Heart left ventricle (tissue), 16 donors: Measurements from ENCODE around the gene CLDND1. TPM values are rescaled to one million over a fixed set of nuclear protein-coding genes. Genes with fewer than 3 reads are reported as not detected.
"Not testable (repeated sequence)": the region's sequence is repeated elsewhere in the genome, so short reads cannot be mapped to it uniquely, and the experiment has no call there.

Experiments
- ATAC-seq, 4 donors: fragments of 200-7000 bp; cut with Tn5 transposase; one replicate each; pipeline ENCODE4 v1.9.1; 2020 to 2022; ENCODE audit warnings: moderate library complexity in 4 of 4, mild to moderate bottlenecking in 3 of 4, moderate number of reproducible peaks in 1 of 4
- DNase-seq, 5 donors: peaks; one replicate each; pipeline ENCODE4 v3.0.0-alpha.2; 2020
- H3K27ac ChIP-seq, 12 donors: fragments of 200-600 bp; sonication (generic) in 4 of 12; one replicate each; pipeline versions ENCODE4 v1.5.0 to v1.8.0; 2016 to 2022; ENCODE audit warnings: mild to moderate bottlenecking in 2 of 12
- H3K27me3 ChIP-seq, 9 donors: fragments of 200-600 bp; sonication (generic) in 2 of 9; one replicate each; pipeline versions ENCODE4 v1.5.1 to v1.8.0; 2016 to 2022; ENCODE audit warnings: mild to moderate bottlenecking in 3 of 9
- H3K36me3 ChIP-seq, 9 donors: fragments of 200-600 bp; sonication (generic) in 2 of 9; one replicate each; pipeline versions ENCODE4 v1.5.0 to v1.8.0; 2018 to 2022; ENCODE audit warnings: mild to moderate bottlenecking in 2 of 9
- H3K4me1 ChIP-seq, 12 donors: fragments of 200-600 bp; sonication (generic) in 4 of 12; one replicate each; pipeline versions ENCODE4 v1.5.0 to v1.8.0; 2016 to 2022; ENCODE audit warnings: mild to moderate bottlenecking in 3 of 12
- H3K4me3 ChIP-seq, 12 donors: fragments of 200-600 bp; sonication (generic) in 4 of 12; one replicate each; pipeline versions ENCODE4 v1.5.0 to v1.8.0; 2017 to 2022; ENCODE audit warnings: mild to moderate bottlenecking in 9 of 12, moderate library complexity in 4 of 12
- H3K9me3 ChIP-seq, 12 donors: fragments of 200-600 bp; sonication (generic) in 4 of 12; one replicate each; pipeline versions ENCODE4 v1.5.0 to v1.8.0; 2016 to 2022; ENCODE audit warnings: mild to moderate bottlenecking in 1 of 12
- POLR2A ChIP-seq, 2 donors: fragments of 450-650 bp; IDR thresholded peaks; one replicate each; pipeline ENCODE4 v1.6.1; 2017; ENCODE audit warnings: antibody characterized with exemption in 2 of 2, mild to moderate bottlenecking in 2 of 2, moderate library complexity in 2 of 2
- WGBS, 4 donors: extraction: QIAGEN DNeasy Blood & Tissue Kit in 2 of 4; methylation state at CpG; one replicate each; pipeline versions ENCODE4 v1.1.5 to v1.1.7; 2013 to 2018; 5-methylcytosine and 5-hydroxymethylcytosine counted together
- intact Hi-C, 10 donors: fragments of 100-400 bp; cut with DNase I; formaldehyde crosslinking; loops; one replicate each; pipeline versions ENCODE4 v1.11.1 to v1.14.2; 2022
- polyA plus RNA-seq, 2 donors: library from polyadenylated mRNA; stranded (reverse); fragments of 200-250 nt; gene quantifications; one replicate each; pipeline ENCODE4 v1.2.3, GENCODE V29; 2013
- total RNA-seq, 9 donors: library from RNA; depleted of rRNA in 2 of 9; stranded (reverse); fragments of >200 nt in 2 of 9; fragmentation: NEBNext Ultra II Directional in 3 of 9; extraction: Animal tissue kit (Norgen Biotek cat#: 25700) in 3 of 9; gene quantifications; one replicate each; pipeline versions ENCODE4 v1.1.0 to v1.2.4, GENCODE V29; 2016 to 2023
- TF ChIP-seq, protein P1 (sequence below), 12 donors: fragments of 200-600 bp; sonication (generic) in 4 of 12; IDR thresholded peaks; one replicate each; pipeline versions ENCODE4 v1.5.0 to v1.8.0; 2018 to 2022; ENCODE audit warnings: antibody characterized with exemption in 12 of 12, mild to moderate bottlenecking in 5 of 12
- donor health status: ischemic (EF 13 %, LVEDD 7.1; RV severe dilation, severe dysfunction).
- donor health status: healthy with polysubstance abuse.
- donor health status: DM: no; HTN: yes; CAD: no.
- donor health status: DM: no; HTN: no; CAD: no.
- donor health status: ischemic (EF 25% LVEDD 6.9; RV normal size, moderate dysfunction).
- donor health status: ischemic (EF 25% LVEDD 5.7; RV mildly dilated, moderate dysfunction).
- donor health status: healthy.
- donor health status: DM: yes; HTN: yes; CAD: no.
- donor health status: ischemic (EF 35%, LVEDD 5.7; RV mildly dilated, moderate dysfunction).
- donor health status: nonischemic (EF 11% LVEDD 7.7; RV severe dilation, severe dysfunction).
- donor health status: DM: yes; HTN: yes; CAD: no.
- donor health status: PGD.
- donor health status: ischemic (EF 29% LVEDD 5.4; RV normal size, mild dysfunction).
- donor health status: nonischemic (EF 23%, LVEDD 6.1; RV moderate dilation, normal function).

The CLDND1 gene
- total and polyA plus RNA-seq, 11 donors = 55.0 to 155 (median 77.0) TPM

- Histone ChIP-seq H3K4me3 (no peak overlapping the region), H3K4me1 (peaks cover 0 to 36% (median 0%) of the 10 kb centered on the region in 12 donors), H3K27me3 (no peaks in the 10 kb centered on the region), H3K27ac (no peak overlapping the region), H3K9me3 (peaks cover 0 to 3% (median 0%) of the 10 kb centered on the region in 12 donors), H3K36me3 (no peaks in the 10 kb centered on the region)
- TF ChIP-seq POLR2A (IDR thresholded peaks at IDR 0.05) = no peak
- TF ChIP-seq, protein P1, sequence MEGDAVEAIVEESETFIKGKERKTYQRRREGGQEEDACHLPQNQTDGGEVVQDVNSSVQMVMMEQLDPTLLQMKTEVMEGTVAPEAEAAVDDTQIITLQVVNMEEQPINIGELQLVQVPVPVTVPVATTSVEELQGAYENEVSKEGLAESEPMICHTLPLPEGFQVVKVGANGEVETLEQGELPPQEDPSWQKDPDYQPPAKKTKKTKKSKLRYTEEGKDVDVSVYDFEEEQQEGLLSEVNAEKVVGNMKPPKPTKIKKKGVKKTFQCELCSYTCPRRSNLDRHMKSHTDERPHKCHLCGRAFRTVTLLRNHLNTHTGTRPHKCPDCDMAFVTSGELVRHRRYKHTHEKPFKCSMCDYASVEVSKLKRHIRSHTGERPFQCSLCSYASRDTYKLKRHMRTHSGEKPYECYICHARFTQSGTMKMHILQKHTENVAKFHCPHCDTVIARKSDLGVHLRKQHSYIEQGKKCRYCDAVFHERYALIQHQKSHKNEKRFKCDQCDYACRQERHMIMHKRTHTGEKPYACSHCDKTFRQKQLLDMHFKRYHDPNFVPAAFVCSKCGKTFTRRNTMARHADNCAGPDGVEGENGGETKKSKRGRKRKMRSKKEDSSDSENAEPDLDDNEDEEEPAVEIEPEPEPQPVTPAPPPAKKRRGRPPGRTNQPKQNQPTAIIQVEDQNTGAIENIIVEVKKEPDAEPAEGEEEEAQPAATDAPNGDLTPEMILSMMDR (IDR thresholded peaks at IDR 0.05) = no peak
- 79 to 88% (median 85%) methylated on average over 5 of the region's 5 CpGs for WGBS, 4 donors
- intact Hi-C loops = no loop called here
- no peak for ATAC-seq
- DNase-seq = no peak
Measured at GRCh38 chr3:98561727-98562521, 39.2 kb upstream of the CLDND1 start.

DNA sequence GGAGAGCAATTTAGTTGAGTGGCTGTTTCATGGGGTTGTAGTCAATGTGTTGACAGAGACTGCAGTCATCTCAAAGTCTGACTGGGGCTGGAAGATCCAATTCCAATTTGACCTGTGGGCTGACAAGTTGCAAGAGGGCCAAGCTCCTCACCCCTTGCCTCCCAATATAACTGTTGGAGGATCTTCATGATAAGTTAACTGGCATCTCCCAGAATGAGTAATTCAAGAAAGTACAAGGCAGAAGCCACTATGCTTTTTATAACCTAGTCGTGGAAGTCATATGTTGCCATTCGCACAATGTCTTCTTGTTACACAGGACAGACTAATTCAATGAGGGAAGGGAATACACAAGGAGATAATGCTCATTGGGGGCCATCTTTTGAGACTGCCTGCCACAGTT, 38.2 kb upstream of the CLDND1 start:
- intact Hi-C loops = no loop called here
- no peak overlapping the region for H3K27ac ChIP-seq
- ATAC-seq (no peak), DNase-seq (no peak)
- H3K4me3 ChIP-seq = no peak overlapping the region
- no peaks in the 10 kb centered on the region for H3K36me3 ChIP-seq
- TF ChIP-seq POLR2A (IDR thresholded peaks at IDR 0.05) = no peak
- TF ChIP-seq, protein P1 (IDR thresholded peaks at IDR 0.05) = no peak
- 89 to 95% (median 93%) methylated on average over 2 of the region's 2 CpGs for WGBS, 4 donors
- peaks cover 0 to 3% (median 0%) of the 10 kb centered on the region in 12 donors for H3K9me3 ChIP-seq
- peaks cover 0 to 43% (median 0%) of the 10 kb centered on the region in 12 donors for H3K4me1 ChIP-seq
- no peaks in the 10 kb centered on the region for H3K27me3 ChIP-seq

DNA sequence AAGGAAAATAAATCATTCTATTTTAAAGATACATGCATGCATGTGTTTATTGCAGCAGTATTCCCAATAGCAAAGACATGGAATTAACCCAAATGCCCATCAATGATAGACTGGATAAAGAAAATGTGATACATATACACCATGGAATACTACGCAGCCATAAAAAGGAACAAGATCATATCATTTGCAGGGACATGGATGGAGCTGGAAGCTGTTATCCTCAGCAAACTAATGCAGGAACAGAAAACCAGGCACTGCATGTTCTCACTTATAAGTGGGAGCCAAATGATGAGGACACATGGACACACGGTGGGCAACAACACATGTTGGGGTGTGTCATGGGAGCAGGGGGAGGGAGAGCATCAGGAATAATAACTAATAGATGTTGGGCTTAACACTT, 37.1 kb upstream of the CLDND1 start:
- not testable (repeated sequence) for ATAC-seq, H3K9me3 ChIP-seq
- 94 to 98% (median 97%) methylated on average over 2 of the region's 2 CpGs for WGBS, 4 donors

GRCh38 chr3:98558100-98558827, 35.6 kb upstream of the CLDND1 start:
- no peak overlapping the region for H3K4me3 ChIP-seq
- no peak overlapping the region for H3K27ac ChIP-seq
- 72 to 84% (median 75%) methylated on average over 6 of the region's 6 CpGs for WGBS, 4 donors
- peaks cover 0 to 36% (median 0%) of the 10 kb centered on the region in 12 donors for H3K4me1 ChIP-seq
- no peak for DNase-seq
- intact Hi-C loops = no loop called here
- no peaks in the 10 kb centered on the region for H3K27me3 ChIP-seq
- ATAC-seq = no peak
- peaks cover 0 to 3% (median 0%) of the 10 kb centered on the region in 12 donors for H3K9me3 ChIP-seq
- no peak for TF ChIP-seq POLR2A (IDR thresholded peaks at IDR 0.05)
- TF ChIP-seq, protein P1 (IDR thresholded peaks at IDR 0.05) = no peak
- no peaks in the 10 kb centered on the region for H3K36me3 ChIP-seq

More for the DNA sequence above, 37.1 kb upstream of the CLDND1 start:
- DNase-seq, intact Hi-C loops, H3K27ac ChIP-seq, H3K4me3 ChIP-seq, H3K27me3 ChIP-seq, H3K36me3 ChIP-seq: not testable (repeated sequence)
- peaks cover 0 to 35% (median 0%) of the 10 kb centered on the region in 12 donors for H3K4me1 ChIP-seq
